Activated effector memory CD4-positive, alpha-beta T cell treated with Interleukin-2 at 50 U/mL for 16 hours (primary cell): ENCODE results near the gene PDIK1L.
"Not testable (repeated sequence)": the region's sequence is repeated elsewhere in the genome, so short reads cannot be mapped to it uniquely, and the experiment has no call there.

Source experiments
- DNase-seq: peaks from one replicate; pipeline ENCODE4 v3.0.0-alpha.2; 2020

PDIK1L gene

GRCh38 chr1:26092422-26092821 is 19.2 kb upstream of the PDIK1L start:
- DNase-seq, result no peak

- DNase-seq, result not testable (repeated sequence)
Measured at GRCh38 chr1:26093569-26093968, 18.1 kb upstream of the PDIK1L start.

- DNase-seq, result no peak
Measured at GRCh38 chr1:26094076-26094669, 17.5 kb upstream of the PDIK1L start.

DNA sequence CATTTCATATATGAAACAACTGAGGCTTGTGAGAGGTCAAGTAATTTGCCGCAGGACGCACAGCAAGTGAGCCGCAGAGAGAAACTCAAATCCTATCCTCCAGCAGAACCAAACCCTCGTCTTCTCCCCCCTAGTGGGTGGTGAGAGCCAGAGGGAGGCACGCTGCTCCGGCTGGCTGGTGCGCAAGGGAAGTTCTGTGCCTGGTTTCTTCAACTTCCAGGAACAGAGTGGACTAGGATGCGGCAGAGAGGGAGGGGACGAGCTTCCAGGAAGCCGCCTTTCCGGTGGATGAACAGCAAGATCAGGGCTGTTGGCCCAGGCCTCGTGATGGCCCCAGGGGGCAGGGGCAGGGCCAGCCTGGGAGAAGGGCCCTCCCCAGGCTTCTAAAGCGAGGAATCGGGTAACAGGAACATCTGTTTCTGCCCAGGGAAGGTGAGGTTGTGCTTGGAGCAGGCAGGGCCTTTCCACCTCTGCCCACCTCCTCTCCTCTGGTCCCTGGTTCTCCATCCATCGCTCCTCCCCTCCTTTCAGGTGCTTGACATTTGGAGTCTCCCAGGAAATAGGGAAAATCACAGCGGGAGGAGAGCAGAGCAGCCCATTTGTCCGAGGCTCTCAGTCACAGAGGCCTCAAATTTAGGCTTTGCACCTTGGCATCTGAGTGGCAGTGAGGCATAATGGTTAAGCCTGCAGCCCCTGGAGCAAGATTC is 16.8 kb upstream of the PDIK1L start:
- no peak for DNase-seq

DNA sequence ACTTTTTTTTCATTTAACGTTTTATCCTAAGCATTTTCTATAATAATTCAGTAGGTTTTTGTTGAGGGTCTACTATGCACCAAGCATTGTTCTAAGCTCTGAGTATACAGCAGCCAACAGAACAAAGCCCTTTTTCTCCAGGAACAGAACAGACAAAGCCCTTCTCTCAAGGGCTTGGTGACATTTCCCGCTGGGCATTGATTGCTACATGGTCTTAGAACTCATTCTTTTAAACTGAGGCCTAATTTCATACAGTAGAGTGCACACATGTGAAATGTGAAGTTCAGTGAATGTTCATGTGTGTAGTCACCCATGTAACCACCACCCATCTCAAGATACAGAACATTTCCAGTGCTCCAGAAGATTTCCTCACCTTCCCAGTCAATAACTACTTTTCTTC is 15.2 kb upstream of the PDIK1L start:
- no peak for DNase-seq

DNA sequence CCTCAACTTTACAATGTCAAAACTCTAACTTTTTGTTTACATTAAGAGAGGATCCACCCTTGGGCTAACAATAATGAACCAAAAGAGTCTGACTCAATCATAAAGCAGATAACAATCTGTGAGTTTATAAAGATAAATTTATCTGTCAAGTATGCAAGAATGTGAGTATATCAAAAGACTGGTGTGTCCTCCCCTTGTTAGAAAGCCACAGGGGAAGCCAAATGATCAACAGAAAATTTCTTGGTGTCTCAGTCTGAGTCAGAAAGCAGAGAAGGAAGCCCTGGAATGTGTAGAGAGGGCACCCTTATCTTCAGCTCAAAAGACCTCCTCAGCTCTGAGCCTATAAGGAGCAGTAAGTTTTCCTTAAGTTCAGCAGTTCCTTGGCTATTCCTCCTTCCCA is 13.9 kb upstream of the PDIK1L start:
- no peak for DNase-seq

- DNase-seq, result no peak
Measured at GRCh38 chr1:26098602-26099001, 13.0 kb upstream of the PDIK1L start.

DNA sequence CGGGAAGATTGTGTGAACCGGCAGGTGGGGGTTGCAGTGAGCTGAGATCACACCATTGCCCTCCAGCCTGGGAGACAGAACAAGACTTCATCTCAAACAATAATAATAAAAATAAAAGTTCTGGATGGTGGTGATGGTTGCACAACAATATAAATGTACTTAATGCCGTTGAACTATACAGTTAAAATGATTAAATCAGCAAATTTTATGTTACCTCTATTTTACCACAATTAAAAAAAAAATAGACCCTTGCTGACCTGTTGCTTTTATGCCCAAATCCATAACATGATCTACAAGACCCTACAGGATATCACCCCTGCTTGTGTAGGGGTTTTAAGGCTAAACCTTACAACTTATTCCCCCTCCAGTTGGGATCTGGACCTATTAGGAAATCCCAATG is 11.8 kb upstream of the PDIK1L start:
- no peak for DNase-seq

DNA sequence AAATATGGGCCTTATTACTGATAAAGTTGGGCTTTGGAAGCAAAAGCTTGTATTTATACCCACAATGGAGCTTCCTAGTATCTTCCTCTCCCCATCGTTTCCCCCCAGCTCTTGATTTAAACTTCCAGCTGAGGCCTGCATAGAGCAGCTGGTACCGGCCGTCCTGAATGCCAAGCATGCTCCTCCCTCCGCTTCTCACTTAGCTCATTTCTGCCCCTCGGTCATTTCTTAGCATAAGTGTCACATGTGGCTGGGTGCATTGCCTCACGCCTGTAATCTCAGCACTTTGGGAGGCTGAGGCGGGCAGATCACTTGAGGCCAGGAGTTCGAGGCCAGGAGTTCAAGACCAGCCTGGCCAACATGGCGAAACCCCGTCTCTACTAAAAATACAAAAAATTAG is 11.4 kb upstream of the PDIK1L start:
- not testable (repeated sequence) for DNase-seq

DNA sequence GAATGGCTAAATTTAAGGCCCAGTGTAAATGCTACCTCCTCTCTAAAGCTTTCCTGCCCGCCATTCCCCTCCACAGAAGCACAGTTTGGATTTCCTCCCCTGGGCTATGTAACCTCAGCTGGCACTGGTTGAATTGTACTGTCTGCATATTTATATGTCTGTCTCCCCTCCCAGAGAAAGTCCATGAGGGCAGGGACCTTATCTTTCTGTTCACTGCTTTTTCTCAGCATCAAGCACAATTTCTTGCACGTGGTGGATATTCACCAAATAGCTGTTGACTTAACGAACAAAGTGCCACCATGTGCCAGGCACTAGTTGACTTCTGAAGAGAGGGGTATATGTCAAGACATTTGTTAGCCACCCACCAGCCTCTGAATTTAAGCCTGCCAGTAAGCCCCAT is 9.5 kb upstream of the PDIK1L start:
- no peak for DNase-seq

DNA sequence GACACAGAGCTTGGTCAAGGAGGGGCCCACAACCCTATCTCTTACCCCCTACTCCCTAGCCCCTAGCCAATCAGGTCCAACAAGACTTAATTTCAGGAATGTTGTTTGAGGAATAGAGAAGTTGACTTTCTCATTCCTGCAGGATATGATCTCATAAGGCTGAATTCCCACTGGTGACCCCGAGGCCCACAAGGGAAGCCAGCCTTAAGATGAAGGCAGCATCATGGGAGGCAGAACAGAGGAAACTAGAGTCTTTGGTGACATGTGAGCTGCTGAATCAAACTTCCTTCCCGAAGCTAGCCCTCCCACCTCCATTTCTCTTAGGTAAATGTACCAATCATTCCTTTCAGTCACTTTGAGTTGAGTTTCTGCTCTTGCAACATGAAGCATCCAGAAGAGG is 9.1 kb upstream of the PDIK1L start:
- DNase-seq, result no peak

DNA sequence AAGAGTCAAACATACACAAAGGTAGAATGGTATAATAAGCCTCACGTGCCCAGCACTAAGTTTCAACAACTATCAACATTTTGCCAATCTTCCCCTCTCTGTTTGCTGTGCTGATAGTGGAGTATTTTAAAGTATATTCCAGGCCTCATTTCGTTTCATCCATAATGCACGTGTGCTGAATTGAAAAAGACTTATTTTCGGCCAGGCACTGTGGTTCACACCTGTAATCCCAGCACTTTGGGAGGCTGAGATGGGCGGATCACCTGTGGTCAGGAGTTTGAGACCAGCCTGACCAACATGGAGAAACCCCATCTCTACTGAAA is 6.4 kb upstream of the PDIK1L start:
- not testable (repeated sequence) for DNase-seq

GRCh38 chr1:26109229-26110164 is 2.1 kb upstream of the PDIK1L start:
- no peak for DNase-seq

GRCh38 chr1:26110731-26111529 is 694 bp upstream of the PDIK1L start:
- peak; percentile 71 for DNase-seq

DNA sequence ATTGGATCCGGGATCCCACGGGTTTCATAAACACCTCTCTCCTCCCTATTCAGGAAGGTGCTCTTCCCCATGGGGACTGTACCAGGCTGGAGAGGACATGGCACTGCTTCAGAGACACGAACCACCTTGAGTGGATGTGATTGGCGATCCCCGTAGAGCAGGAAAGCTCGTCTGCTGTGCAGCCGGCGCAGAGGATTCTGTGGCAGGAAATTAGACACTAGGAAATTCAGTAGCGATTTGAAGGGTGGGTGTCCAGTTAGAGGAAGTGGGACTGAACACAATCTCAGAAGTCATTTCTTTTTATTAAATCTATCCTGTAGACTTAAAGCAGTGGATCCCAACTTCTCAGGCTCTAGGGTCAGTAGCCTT is 767 bp downstream of the PDIK1L start:
- DNase-seq, result no peak

- DNase-seq, result no peak
Measured at GRCh38 chr1:26114165-26114927, 2.7 kb downstream of the PDIK1L start.

GRCh38 chr1:26119892-26120608 is 8.4 kb downstream of the PDIK1L start:
- no peak for DNase-seq

- DNase-seq, result no peak
Measured at GRCh38 chr1:26121854-26122773, 10.5 kb downstream of the PDIK1L start.

- no peak for DNase-seq
Measured at GRCh38 chr1:26122988-26123973, 11.7 kb downstream of the PDIK1L start.
